RPMI8226 (cell line): ENCODE data around the gene CFAP74.
"Not testable (repeated sequence)": the region's sequence is repeated elsewhere in the genome, so short reads cannot be mapped to it uniquely, and the experiment has no call there.

ENCODE experiments used
- DNase-seq: peaks from one replicate; pipeline ENCODE4 v3.0.0-alpha.2; 2015

Gene CFAP74

GRCh38 chr1:1984560-1985070, 19.0 kb downstream of the CFAP74 start:
- DNase-seq, result no peak

DNA sequence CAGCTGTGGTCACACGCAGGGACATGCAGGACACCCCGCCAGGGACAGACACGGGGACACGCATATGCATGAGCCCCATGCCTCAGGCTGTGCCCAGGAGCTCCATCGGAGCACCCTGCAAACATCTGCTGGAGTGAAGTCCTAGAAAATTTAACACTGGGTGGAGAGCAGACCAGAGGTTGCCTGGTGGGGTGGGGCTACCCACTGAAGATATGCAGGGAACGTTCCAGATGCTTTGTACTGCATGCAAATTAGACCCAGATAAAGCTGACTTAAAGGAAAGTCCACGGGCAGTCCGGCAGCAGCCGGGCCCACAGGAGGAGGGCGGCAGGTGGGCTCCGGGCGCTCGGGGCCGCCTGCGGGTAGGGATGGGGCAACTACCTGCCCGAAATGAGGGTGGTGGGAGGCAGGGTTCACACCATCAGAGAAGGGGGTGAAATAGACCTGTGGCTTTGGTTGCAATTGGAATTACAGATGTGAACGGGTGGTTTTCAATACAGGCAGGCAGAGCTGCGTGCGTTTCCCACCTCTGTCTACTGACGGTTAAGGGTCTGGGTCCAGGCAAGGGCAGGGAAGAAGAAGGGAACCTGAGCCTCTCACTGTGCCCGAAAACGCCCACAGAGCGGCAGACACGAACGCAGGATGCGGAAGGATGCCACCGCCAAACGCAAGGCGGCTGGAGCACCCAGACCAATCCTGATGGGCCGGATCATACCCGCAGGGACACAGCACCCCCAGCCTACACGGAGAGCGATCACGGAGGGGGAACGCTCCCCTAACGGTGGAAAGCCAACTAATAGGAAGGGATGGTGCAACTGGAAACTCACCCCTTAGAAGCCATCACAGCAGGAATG, 21.0 kb downstream of the CFAP74 start:
- no peak for DNase-seq

GRCh38 chr1:1981631-1982327, 21.8 kb downstream of the CFAP74 start:
- not testable (repeated sequence) for DNase-seq

GRCh38 chr1:1981142-1981500, 22.5 kb downstream of the CFAP74 start:
- DNase-seq, result no peak

GRCh38 chr1:1980467-1981141, 23.0 kb downstream of the CFAP74 start:
- no peak for DNase-seq

DNA sequence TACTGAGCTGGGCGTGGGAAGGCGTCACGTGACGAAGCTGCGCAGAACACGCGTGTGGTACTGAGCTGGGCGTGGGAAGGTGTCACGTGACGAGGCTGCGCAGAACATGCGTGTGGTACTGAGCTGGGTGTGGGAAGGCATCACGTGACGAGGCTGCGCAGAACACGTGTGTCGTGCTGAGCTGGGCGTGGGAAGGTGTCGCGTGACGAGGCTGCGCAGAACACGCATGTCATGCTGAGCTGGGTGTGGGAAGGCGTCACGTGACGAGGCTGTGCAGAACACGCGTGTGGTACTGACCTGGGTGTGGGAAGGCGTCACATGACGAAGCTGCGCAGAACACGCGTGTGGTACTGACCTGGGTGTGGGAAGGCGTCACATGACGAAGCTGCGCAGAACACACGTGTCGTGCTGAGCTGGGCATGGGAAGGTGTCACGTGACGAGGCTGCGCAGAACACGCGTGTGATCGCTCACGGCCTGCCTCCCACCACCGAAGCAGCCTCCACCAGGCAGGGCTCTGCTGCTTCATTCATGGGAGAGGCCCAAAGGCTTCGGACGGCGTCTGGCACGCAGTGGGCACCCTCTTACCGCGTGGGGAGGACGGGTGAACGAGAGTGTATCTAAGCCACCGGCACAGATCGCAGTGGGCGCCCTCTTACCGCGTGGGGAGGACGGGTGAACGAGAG, 24.0 kb downstream of the CFAP74 start:
- DNase-seq, result no peak

- DNase-seq, result not testable (repeated sequence)
Measured at GRCh38 chr1:1978690-1979481, 24.7 kb downstream of the CFAP74 start.

DNA sequence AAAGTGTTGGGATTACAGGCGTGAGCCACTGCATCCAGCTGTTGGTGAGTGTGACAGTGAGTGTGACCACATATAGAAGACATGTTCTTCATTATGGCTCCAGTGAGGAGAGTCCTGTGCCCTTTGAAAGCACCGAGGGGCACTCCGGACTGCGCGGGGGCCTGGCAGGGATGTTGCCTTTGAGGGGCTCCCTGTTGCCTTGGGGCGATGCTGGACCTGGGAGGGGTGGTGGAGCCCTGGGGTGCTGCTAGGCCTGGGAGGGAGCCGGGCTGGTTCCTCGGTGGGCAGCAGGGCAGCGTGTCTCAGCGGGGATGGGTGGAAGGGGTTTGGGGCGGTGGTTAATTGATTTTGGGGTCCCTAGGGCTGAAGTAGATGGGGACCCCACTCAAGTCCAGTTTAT, 25.5 kb downstream of the CFAP74 start:
- no peak for DNase-seq

GRCh38 chr1:1976031-1976430, 27.6 kb downstream of the CFAP74 start:
- DNase-seq, result no peak

DNA sequence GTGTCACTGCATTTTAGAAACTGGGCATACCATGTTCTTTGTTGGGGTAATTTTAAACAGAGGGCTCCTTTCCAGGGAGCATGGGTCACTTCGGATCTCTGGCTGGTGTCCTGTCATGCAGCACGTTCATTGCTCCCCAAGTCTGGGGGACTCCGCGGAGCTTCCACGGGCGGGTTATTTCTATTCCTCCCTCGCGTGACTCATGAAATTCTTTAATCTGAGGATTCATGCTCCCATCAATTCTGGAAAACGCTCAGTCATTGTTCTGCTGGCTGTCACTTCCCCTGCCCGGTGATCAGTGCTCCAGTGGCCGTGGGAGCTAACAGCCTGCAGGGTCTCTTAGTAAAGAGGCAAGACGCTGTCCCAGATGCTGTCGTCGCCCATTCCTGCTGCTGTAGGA, 28.1 kb downstream of the CFAP74 start:
- DNase-seq, result no peak

GRCh38 chr1:1974834-1975233, 28.8 kb downstream of the CFAP74 start:
- DNase-seq, result no peak

DNA sequence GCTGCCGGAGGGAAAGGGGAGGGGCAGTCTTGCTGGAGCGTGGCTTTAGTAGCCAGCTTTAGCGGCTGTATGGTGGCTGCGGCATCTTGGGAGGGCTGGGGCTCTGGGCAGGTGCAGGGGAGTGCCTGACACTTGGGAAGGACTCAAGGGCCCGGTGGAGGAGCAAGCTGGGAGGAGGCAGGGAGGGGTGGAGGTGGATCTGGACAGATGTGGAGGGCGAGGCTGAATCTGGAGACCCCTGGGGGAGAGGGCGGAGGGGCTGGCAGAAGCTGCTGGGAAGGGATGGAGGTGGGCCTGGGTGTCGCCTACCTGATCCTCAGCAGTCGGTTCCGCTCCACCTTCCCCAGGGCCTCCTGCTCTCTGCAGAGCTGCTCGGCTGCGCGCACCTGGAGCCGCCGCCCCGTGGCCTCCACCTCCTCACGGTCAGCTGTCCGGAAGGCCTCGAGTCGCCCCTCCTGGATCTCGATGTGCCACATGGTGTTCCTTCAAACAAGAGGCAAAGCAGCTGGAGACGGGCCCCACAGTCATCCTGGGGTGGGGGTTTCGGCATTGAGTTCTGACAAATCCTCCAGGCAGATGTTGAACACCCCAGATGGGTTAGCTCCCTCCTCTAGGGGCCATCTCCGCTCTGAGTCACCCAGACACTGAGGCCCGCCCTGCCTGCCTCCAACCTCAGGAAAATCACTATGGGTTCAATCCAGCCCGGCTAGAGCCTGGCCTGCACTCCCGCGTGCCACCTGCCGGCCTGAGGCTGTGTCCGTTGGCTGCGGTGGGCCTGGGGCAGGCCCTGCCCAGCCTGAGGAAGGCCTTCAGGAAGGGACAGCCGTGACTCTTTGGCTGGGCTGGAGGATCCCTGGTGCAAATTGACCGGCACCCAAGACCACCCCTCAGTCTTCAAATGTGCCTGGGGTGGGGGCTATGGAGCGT, 29.6 kb downstream of the CFAP74 start:
- peak; percentile 43 for DNase-seq

- no peak for DNase-seq
Measured at GRCh38 chr1:1972976-1973715, 30.4 kb downstream of the CFAP74 start.

- DNase-seq, result no peak
Measured at GRCh38 chr1:1971688-1972087, 31.9 kb downstream of the CFAP74 start.

DNA sequence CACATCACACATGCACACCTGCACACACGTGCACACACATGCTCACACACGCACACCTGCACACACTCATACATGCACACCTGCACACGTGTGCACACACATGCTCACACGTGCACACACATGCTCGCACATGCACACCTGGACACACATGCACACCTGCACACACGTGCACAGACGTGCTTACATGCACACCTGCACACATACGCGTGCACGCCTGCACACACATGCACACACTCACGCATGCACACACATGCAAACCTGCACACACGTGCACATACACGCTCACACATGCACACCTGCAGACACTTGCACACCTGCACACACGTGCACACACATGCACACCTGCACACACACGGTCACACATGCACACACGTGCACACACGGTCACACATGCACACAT, 32.6 kb downstream of the CFAP74 start:
- no peak for DNase-seq

- DNase-seq, result no peak
Measured at GRCh38 chr1:1969953-1970716, 33.5 kb downstream of the CFAP74 start.

- DNase-seq, result no peak
Measured at GRCh38 chr1:1969505-1969900, 34.1 kb downstream of the CFAP74 start.

GRCh38 chr1:1968767-1969504, 34.6 kb downstream of the CFAP74 start:
- DNase-seq, result no peak

- no peak for DNase-seq
Measured at GRCh38 chr1:1967879-1968278, 35.7 kb downstream of the CFAP74 start.
